GM12878 (cell line): ENCODE results near the gene MTFR1L. TPM values are rescaled to one million over a fixed set of nuclear protein-coding genes. Genes with fewer than 3 reads are reported as not detected.

Experiments used
- ATAC-seq: fragments of 200-7000 bp; cut with Tn5 transposase; 3 replicates; pipeline ENCODE4 v1.9.1; 2020; ENCODE audit warnings: mild to moderate bottlenecking, moderate library complexity
- BruUV-seq: library from RNA; stranded (reverse); fragments of 400-500 nt; replicated peaks from 2 replicates; lab custom pipeline; 2021; lab: Mats Ljungman, UMichigan
- CTCF ChIA-PET: fragments of 300-600 bp; sonication (Branson Sonifier 250); formaldehyde crosslinking; extraction: SDS; loops from one replicate; lab custom pipeline; 2021; ENCODE audit warnings: inconsistent platforms; lab: Yijun Ruan, JAX
- POLR2A ChIA-PET: fragments of 350-600 bp; formaldehyde crosslinking; extraction: SDS; loops from one replicate; lab custom pipeline; 2021; ENCODE audit warnings: inconsistent platforms; lab: Charles Lee
- RAD21 ChIA-PET: fragments of 300-600 bp; sonication (Branson Sonifier 250); formaldehyde crosslinking; loops from one replicate; lab custom pipeline; 2023; ENCODE audit warnings: antibody characterized with exemption; ENCODE audit not compliant: unreplicated experiment; lab: Charles Lee
- SMC1A ChIA-PET: fragments of 300-600 bp; sonication (Branson Sonifier 250); formaldehyde crosslinking; loops from one replicate; lab custom pipeline; 2023; ENCODE audit not compliant: unreplicated experiment, uncharacterized antibody; lab: Charles Lee
- DNase-seq: peaks from one replicate; pipeline ENCODE4 v3.0.0-alpha.2; 2011; ENCODE audit warnings: low read depth, low spot score
- FAIRE-seq: peaks from 3 replicates; lab custom pipeline; 2011; peaks lifted over from hg19 to GRCh38; lab: Jason Lieb, UNC
- H2AFZ ChIP-seq: 2 replicates; pipeline ENCODE4 v1.6.0; 2011; ENCODE audit warnings: low read depth, low read length, control low read depth; ENCODE audit not compliant: control insufficient read depth
- H3K27ac ChIP-seq: 2 replicates; pipeline ENCODE4 v1.5.1; 2011; ENCODE audit warnings: control low read depth; ENCODE audit not compliant: control insufficient read depth, insufficient read depth
- H3K27me3 ChIP-seq, 2 experiments: replicated peaks in 1 of 2; 2 replicates each; pipeline versions ENCODE4 v1.6.0 to v1.6.1; 2011; ENCODE audit warnings: low read length in 1 of 2; ENCODE audit not compliant: control insufficient read depth in 2 of 2, insufficient read depth in 2 of 2
- H3K36me3 ChIP-seq, 2 experiments: 2 replicates each; pipeline ENCODE4 v1.5.1; 2011; ENCODE audit warnings: low read length in 1 of 2; ENCODE audit not compliant: control insufficient read depth in 2 of 2, insufficient read depth in 2 of 2
- H3K4me1 ChIP-seq: 2 replicates; pipeline ENCODE4 v1.6.1; 2011; ENCODE audit warnings: mild to moderate bottlenecking, low read length, moderate library complexity, mixed read lengths; ENCODE audit not compliant: control insufficient read depth, insufficient read depth
- H3K4me2 ChIP-seq: 2 replicates; pipeline ENCODE4 v1.6.0; 2011; ENCODE audit warnings: control low read depth; ENCODE audit not compliant: control insufficient read depth, insufficient read depth
- H3K4me3 ChIP-seq: fragments of 200-600 bp; sonication (generic); 2 replicates; pipeline ENCODE4 v1.5.1; 2016
- H3K79me2 ChIP-seq: 2 replicates; pipeline ENCODE4 v1.6.0; 2011; ENCODE audit warnings: low read length; ENCODE audit not compliant: control insufficient read depth, insufficient read depth
- H3K9ac ChIP-seq: 2 replicates; pipeline ENCODE4 v1.8.0; 2011; ENCODE audit warnings: low read length, control low read depth, mixed read lengths; ENCODE audit not compliant: control insufficient read depth, insufficient read depth
- H3K9me3 ChIP-seq: replicated peaks from 3 replicates; pipeline ENCODE4 v1.5.1; 2011; ENCODE audit warnings: mild to moderate bottlenecking, low read length; ENCODE audit not compliant: control insufficient read depth, insufficient read depth
- H4K20me1 ChIP-seq: 2 replicates; pipeline ENCODE4 v1.6.0; 2011; ENCODE audit not compliant: control insufficient read depth, insufficient read depth
- BHLHE40 ChIP-seq, 2 experiments: fragments of 450-650 bp in 1 of 2; IDR thresholded peaks; 2 replicates each; pipeline ENCODE4 v1.6.1; 2011 to 2017; ENCODE audit warnings: low read depth in 2 of 2, borderline replicate concordance in 1 of 2, improper control_type of control experiment in 1 of 2, low read length in 1 of 2, mild to moderate bottlenecking in 1 of 2
- BRCA1 ChIP-seq: IDR thresholded peaks from 2 replicates; pipeline ENCODE4 v1.6.1; 2011; ENCODE audit warnings: low read depth, low read length, improper control_type of control experiment
- EGR1 ChIP-seq, 2 experiments: IDR thresholded peaks; 1 replicate in 1 of 2; 2 replicates in 1 of 2; pipeline ENCODE4 v1.6.1; 2011 to 2012; ENCODE audit warnings: low read depth in 2 of 2, low read length in 2 of 2, borderline replicate concordance in 1 of 2, mild to moderate bottlenecking in 1 of 2, moderate library complexity in 1 of 2
- EZH2 ChIP-seq: IDR thresholded peaks from 2 replicates; pipeline ENCODE4 v1.6.1; 2012; ENCODE audit warnings: low read depth, mild to moderate bottlenecking, control low read depth, inconsistent platforms, low read length, borderline replicate concordance; ENCODE audit not compliant: control insufficient read depth
- IKZF1 ChIP-seq: fragments of 450-650 bp; conservative IDR thresholded peaks from 2 replicates; pipeline ENCODE4 v1.6.1; 2017; ENCODE audit warnings: antibody characterized with exemption, mild to moderate bottlenecking
- JUND ChIP-seq: IDR thresholded peaks from 2 replicates; pipeline ENCODE4 v1.6.1; 2012; ENCODE audit warnings: low read depth, mild to moderate bottlenecking, low read length, improper control_type of control experiment, moderate library complexity
- KDM1A ChIP-seq: fragments of 200-600 bp; sonication (generic); IDR thresholded peaks from 2 replicates; pipeline ENCODE4 v1.6.1; 2016; ENCODE audit warnings: borderline replicate concordance
- MTA2 ChIP-seq: fragments of 450-650 bp; IDR thresholded peaks from 2 replicates; pipeline ENCODE4 v1.6.1; 2016; ENCODE audit warnings: low read depth, mild to moderate bottlenecking, moderate library complexity
- RCOR1 ChIP-seq: conservative IDR thresholded peaks from 2 replicates; pipeline ENCODE4 v1.6.1; 2012; ENCODE audit warnings: low read depth, low read length, improper control_type of control experiment
- RELA ChIP-seq: fragments of 450-650 bp; IDR thresholded peaks from 2 replicates; pipeline ENCODE4 v1.8.0; 2014; ENCODE audit warnings: borderline replicate concordance; ENCODE audit not compliant: partially characterized antibody
- RUNX3 ChIP-seq: IDR thresholded peaks from 2 replicates; pipeline ENCODE4 v1.6.1; 2012; ENCODE audit warnings: low read length, inconsistent platforms
- SMAD5 ChIP-seq: IDR thresholded peaks from 2 replicates; pipeline ENCODE4 v1.6.1; 2016; ENCODE audit warnings: antibody characterized with exemption, low read depth
- SUZ12 ChIP-seq: fragments of 200-600 bp; sonication (generic); IDR thresholded peaks from one replicate; pipeline ENCODE4 v1.6.1; 2018; ENCODE audit warnings: antibody characterized with exemption, mild to moderate bottlenecking; ENCODE audit not compliant: unreplicated experiment
- TBL1XR1 ChIP-seq: IDR thresholded peaks from 2 replicates; pipeline ENCODE4 v1.6.1; 2012; ENCODE audit warnings: low read depth, low read length, improper control_type of control experiment
- TCF7 ChIP-seq: IDR thresholded peaks from 2 replicates; pipeline ENCODE4 v1.6.1; 2014; ENCODE audit warnings: antibody characterized with exemption, borderline replicate concordance
- YY1 ChIP-seq: IDR thresholded peaks from 2 replicates; pipeline ENCODE4 v1.6.1; 2011; ENCODE audit warnings: low read depth, mild to moderate bottlenecking, low read length
- ZNF217 ChIP-seq: fragments of 450-650 bp; IDR thresholded peaks from 2 replicates; pipeline ENCODE4 v1.6.1; 2017; ENCODE audit warnings: antibody characterized with exemption, mild to moderate bottlenecking
- ZNF24 ChIP-seq: fragments of 450-650 bp; IDR thresholded peaks from 2 replicates; pipeline ENCODE4 v1.6.1; 2017; ENCODE audit warnings: antibody characterized with exemption, mild to moderate bottlenecking
- ZNF274 ChIP-seq: IDR thresholded peaks from one replicate; pipeline ENCODE4 v1.8.0; 2011; ENCODE audit not compliant: insufficient read length, insufficient read depth
- WGBS: methylation state at CpG from one replicate; pipeline ENCODE4 v1.1.6; 2016; ENCODE audit warnings: low lambda C conversion rate; ENCODE audit not compliant: insufficient replicate concordance, insufficient coverage; ENCODE audit errors: missing lambda C conversion rate; 5-methylcytosine and 5-hydroxymethylcytosine counted together
- in situ Hi-C: fragments of 300-500 bp; cut with MboI; formaldehyde crosslinking; loops from 9 replicates; pipeline ENCODE4 v1.14.3; 2018; ENCODE audit warnings: mixed read lengths
- intact Hi-C: fragments of 100-400 bp; cut with micrococcal nuclease; formaldehyde crosslinking; loops from one replicate; pipeline ENCODE4 v1.14.2; 2022; ENCODE audit not compliant: unreplicated experiment
- polyA plus RNA-seq, 11 experiments: library from polyadenylated mRNA; depleted of rRNA in 4 of 11; unstranded in 6 of 11; stranded (reverse) in 5 of 11; fragments of >200 nt; fragmentation: Nextera tagmentation in 4 of 11; fragmentation: Illumina TruSeq in 1 of 11; extraction: Ambion mirVana in 4 of 11; extraction: Trizol in 1 of 11; gene quantifications; 1 replicate in 1 of 11; 2 replicates in 10 of 11; pipeline versions ENCODE4 v1.2.1 to v1.2.3, GENCODE V29; 2011 to 2016; ENCODE audit warnings: inconsistent platforms in 2 of 11, missing spikeins in 2 of 11, low read depth in 1 of 11
- total RNA-seq, 4 experiments: library from RNA; depleted of rRNA in 3 of 4; stranded (reverse); fragments of >200 nt in 3 of 4; fragmentation: Illumina TruSeq in 1 of 4; extraction: Trizol in 1 of 4; gene quantifications; 2 replicates each; pipeline versions ENCODE4 v1.2.1 to v1.2.3, GENCODE V29; 2013 to 2021
- TF ChIP-seq, protein P1 (sequence below), 3 experiments: IDR thresholded peaks in 2 of 3; conservative IDR thresholded peaks in 1 of 3; 2 replicates each; pipeline ENCODE4 v1.5.1; 2011; ENCODE audit warnings: low read depth in 3 of 3, low read length in 3 of 3, mild to moderate bottlenecking in 3 of 3, control low read depth in 2 of 3, moderate library complexity in 2 of 3, inconsistent platforms in 1 of 3, mixed read lengths in 1 of 3; ENCODE audit not compliant: control insufficient read depth in 2 of 3, insufficient read depth in 1 of 3; ENCODE audit errors: extremely low read depth in 1 of 3
- TF ChIP-seq, protein P2 (sequence below): IDR thresholded peaks from 2 replicates; pipeline ENCODE4 v1.6.1; 2012; ENCODE audit warnings: low read depth, low read length, improper control_type of control experiment
- TF ChIP-seq, protein P3 (sequence below): IDR thresholded peaks from 2 replicates; pipeline ENCODE4 v1.6.1; 2011; ENCODE audit warnings: borderline replicate concordance, low read depth, mild to moderate bottlenecking, moderate library complexity, mixed read lengths, low read length; ENCODE audit not compliant: insufficient read depth; ENCODE audit errors: extremely low read length

MTFR1L gene
- total and polyA plus RNA-seq, 10 of the 15 experiments (the other 5 are each of a cell fraction or from before 2014, with no cell fraction given), result 16.9 to 44.2 (median 30.3) TPM

DNA sequence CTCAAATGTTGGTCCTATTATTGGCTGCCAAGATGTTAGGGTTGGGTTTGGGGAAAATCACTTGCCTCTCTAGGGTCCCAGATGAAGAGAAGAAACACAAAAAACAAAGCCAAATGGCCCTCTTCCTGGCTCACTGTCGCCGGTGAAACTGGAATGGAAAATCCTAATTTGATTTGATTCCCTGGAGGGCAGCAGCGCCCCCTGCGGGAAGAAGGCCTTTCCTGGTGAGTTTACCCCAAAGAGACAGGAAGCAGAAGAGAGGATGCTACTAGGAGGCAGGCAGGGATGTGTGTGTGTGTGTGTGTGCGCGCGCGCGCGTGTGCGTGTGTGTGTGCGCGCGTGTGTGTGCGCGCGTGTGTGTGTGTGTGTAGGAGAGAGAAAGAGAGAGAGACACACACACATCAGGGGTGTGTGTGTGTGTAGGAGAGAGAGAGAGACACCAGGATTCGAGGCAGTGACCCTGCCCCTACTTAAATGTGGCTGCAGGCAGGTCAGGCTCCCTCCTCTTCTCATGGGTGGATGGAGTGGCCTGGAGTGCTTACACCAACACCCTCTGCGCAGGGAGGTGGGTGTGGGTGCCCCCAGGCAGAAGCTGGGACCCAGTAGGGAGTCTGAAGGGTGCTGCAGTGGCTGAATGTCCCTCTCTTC is 22.8 kb upstream of the MTFR1L start:
- ChIA-PET POLR2A (no interaction called here), RAD21 (no interaction called here), SMC1A (interaction anchor here (1.2 to 2.4 kb wide), 4 partner anchors 10 to 188 kb away, joined by 3 to 13 read pairs (median 6); no protein-coding TSS in a partner anchor), CTCF (interaction anchor here (1.0 to 8.4 kb wide), 8 partner anchors 14 to 316 kb away, joined by 3 to 63 read pairs (median 4); no protein-coding TSS in a partner anchor)
- BruUV-seq, result no TSS peak
- intact Hi-C loops (loop anchor here (2.0 to 5.0 kb wide), 2 partner anchors 186 to 295 kb away; no protein-coding TSS in a partner anchor), in situ Hi-C loops (loop anchor here (5.0 kb wide), 1 partner anchor 185 kb away; no protein-coding TSS in a partner anchor)
- Histone ChIP-seq H3K4me3 (no peak overlapping the region), H3K27me3 (no peaks in the 10 kb centered on the region; a peak in 1 of 4 replicates), H3K27ac (no peak overlapping the region), H3K4me1 (peaks cover 2% of the 10 kb centered on the region), H2AFZ (no peak overlapping the region), H3K79me2 (no peaks in the 10 kb centered on the region), H4K20me1 (no peaks in the 10 kb centered on the region), H3K36me3 (no peaks in the 10 kb centered on the region), H3K4me2 (no peak overlapping the region), H3K9ac (no peak overlapping the region), H3K9me3 (no peaks in the 10 kb centered on the region; the same call in 2 of the 3 replicates)
- ATAC-seq (peak; percentile 70), DNase-seq (no peak), FAIRE-seq (peak; percentile 66)
- 3% methylated on average over 6 of the region's 19 CpGs for WGBS
- no peak for TF ChIP-seq SUZ12
- TF ChIP-seq IKZF1, result peak; percentile 34; the same call in 1 of the 2 replicates
- no peak for TF ChIP-seq RUNX3
- TF ChIP-seq SMAD5, result no peak
- TF ChIP-seq ZNF217, result no peak
- no peak for TF ChIP-seq ZNF274
- TF ChIP-seq MTA2, result no peak
- no peak for TF ChIP-seq BRCA1
- TF ChIP-seq BHLHE40 (IDR thresholded peaks at IDR 0.05; ENCODE audit: borderline replicate concordance in 1 of 2, low read depth in 2 of 2, low read length in 1 of 2), result 0 out of 4 replicates have a peak, but pooled peaks of 1 of the 2 experiments have one; percentile 23
- no peak for TF ChIP-seq RELA
- no peak for TF ChIP-seq ZNF24
- TF ChIP-seq, protein P1, sequence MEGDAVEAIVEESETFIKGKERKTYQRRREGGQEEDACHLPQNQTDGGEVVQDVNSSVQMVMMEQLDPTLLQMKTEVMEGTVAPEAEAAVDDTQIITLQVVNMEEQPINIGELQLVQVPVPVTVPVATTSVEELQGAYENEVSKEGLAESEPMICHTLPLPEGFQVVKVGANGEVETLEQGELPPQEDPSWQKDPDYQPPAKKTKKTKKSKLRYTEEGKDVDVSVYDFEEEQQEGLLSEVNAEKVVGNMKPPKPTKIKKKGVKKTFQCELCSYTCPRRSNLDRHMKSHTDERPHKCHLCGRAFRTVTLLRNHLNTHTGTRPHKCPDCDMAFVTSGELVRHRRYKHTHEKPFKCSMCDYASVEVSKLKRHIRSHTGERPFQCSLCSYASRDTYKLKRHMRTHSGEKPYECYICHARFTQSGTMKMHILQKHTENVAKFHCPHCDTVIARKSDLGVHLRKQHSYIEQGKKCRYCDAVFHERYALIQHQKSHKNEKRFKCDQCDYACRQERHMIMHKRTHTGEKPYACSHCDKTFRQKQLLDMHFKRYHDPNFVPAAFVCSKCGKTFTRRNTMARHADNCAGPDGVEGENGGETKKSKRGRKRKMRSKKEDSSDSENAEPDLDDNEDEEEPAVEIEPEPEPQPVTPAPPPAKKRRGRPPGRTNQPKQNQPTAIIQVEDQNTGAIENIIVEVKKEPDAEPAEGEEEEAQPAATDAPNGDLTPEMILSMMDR (IDR thresholded peaks at IDR 0.05 in 2 of 3, conservative IDR thresholded peaks at IDR 0.05 in 1 of 3; ENCODE audit: control insufficient read depth in 2 of 3, extremely low read depth in 1 of 3, insufficient read depth in 1 of 3, low read depth in 3 of 3, low read length in 3 of 3), result peak; percentile 71 to 82 (median 77)
- TF ChIP-seq TCF7, result no peak
- no peak for TF ChIP-seq JUND
- no peak for TF ChIP-seq RCOR1
- 0 out of 2 replicates have a peak, but pooled peaks have one; percentile 42 for TF ChIP-seq YY1
- no peak for TF ChIP-seq TBL1XR1
- no peak for TF ChIP-seq EZH2
- no peak for TF ChIP-seq KDM1A
- TF ChIP-seq, protein P2, sequence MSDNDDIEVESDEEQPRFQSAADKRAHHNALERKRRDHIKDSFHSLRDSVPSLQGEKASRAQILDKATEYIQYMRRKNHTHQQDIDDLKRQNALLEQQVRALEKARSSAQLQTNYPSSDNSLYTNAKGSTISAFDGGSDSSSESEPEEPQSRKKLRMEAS, result no peak
- TF ChIP-seq, protein P3, sequence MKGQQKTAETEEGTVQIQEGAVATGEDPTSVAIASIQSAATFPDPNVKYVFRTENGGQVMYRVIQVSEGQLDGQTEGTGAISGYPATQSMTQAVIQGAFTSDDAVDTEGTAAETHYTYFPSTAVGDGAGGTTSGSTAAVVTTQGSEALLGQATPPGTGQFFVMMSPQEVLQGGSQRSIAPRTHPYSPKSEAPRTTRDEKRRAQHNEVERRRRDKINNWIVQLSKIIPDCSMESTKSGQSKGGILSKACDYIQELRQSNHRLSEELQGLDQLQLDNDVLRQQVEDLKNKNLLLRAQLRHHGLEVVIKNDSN, result no peak
- no peak for TF ChIP-seq EGR1 (IDR thresholded peaks at IDR 0.05; ENCODE audit: borderline replicate concordance in 1 of 2, low read depth in 2 of 2, low read length in 2 of 2)
